ENCODE results near the gene CADM2. TPM values are rescaled to one million over a fixed set of nuclear protein-coding genes. Genes with fewer than 3 reads are reported as not detected.

Gene CADM2
- total RNA-seq, 4 donors from 2014 or later: 1.7 to 34.7 (median 7.9) TPM

DNA sequence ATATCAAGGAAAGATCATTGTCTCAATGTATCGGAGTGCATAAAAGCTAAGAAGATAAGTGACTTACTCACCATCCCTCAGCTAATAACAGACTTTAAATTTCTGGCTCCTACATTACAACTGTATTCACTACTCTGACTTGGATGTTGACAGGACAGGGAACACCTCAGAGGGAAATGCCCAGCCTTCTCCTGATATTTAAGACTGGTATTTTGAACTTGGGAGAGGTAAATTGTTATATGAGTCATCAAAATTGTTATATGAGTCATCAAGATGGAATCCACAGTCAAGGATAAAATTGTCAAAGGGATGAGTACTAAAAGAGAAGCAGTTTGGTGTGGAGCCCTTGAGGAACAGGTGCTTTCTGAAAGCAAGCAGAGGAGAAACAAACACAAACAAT is 1070.8 kb downstream of the CADM2 start:
- ATAC-seq (ENCODE audit: low FRiP score) (peak; percentile 57), DNase-seq (ENCODE audit: low spot score) (no peak)
- TF ChIP-seq CTCF (IDR thresholded peaks at IDR 0.05): no peak

- DNase-seq (ENCODE audit: low spot score) (no peak), ATAC-seq (ENCODE audit: low FRiP score) (no peak)
- no peak for TF ChIP-seq CTCF (IDR thresholded peaks at IDR 0.05)
Observed at GRCh38 chr3:86037916-86038315, 1079.1 kb downstream of the CADM2 start.

GRCh38 chr3:86046436-86047136 is 1087.8 kb downstream of the CADM2 start:
- no peak for ATAC-seq (ENCODE audit: low FRiP score)
- DNase-seq (ENCODE audit: low spot score): no peak
- TF ChIP-seq CTCF (IDR thresholded peaks at IDR 0.05): no peak

DNA sequence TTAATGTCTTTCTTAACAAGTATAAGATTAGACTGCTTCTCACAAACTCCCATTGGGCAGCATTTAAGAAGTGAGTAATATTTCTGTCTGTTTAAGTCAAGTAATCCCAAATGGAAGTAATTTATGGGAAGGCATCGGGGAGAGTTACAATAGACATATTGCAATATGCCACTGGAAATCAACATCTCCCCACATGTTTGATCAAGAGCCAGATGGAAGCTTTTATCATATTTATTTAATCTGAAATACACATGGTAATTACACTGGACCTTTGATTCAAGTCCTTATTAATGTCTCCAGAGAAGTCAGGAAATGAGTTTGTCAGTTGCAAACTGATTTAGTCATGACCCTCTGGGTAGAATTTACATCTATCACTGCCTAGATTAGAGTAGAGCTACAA is 1088.4 kb downstream of the CADM2 start:
- no peak for ATAC-seq (ENCODE audit: low FRiP score)
- TF ChIP-seq CTCF (IDR thresholded peaks at IDR 0.05): no peak
- no peak for DNase-seq (ENCODE audit: low spot score)

- DNase-seq (ENCODE audit: low spot score) (no peak), ATAC-seq (ENCODE audit: low FRiP score) (no peak)
- no peak for TF ChIP-seq CTCF (IDR thresholded peaks at IDR 0.05)
Observed at GRCh38 chr3:86051058-86051457, 1092.3 kb downstream of the CADM2 start.

- no peak for TF ChIP-seq CTCF (IDR thresholded peaks at IDR 0.05)
- no peak for ATAC-seq (ENCODE audit: low FRiP score)
- no peak for DNase-seq (ENCODE audit: low spot score)
Observed at GRCh38 chr3:86056032-86056431, 1097.2 kb downstream of the CADM2 start.

DNA sequence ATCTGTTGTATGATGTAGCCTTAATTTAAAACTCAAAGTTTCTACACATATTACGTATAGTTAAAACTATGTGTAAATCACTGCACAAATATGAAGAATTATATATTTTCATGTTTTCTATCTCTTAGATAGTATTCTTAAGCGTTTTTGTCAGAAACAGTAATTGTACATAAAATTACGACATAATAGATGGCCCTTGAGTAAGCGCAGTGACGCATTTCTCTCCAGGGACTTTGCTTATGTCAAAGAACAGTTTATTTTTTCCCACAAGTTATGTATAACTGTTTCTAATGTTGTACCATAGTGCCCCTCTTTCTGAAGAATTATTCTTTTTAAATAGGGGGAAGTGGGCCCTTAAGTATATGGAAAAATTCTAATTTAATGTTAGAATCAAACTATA is 1098.2 kb downstream of the CADM2 start:
- ATAC-seq (ENCODE audit: low FRiP score): no peak
- no peak for TF ChIP-seq CTCF (IDR thresholded peaks at IDR 0.05)
- DNase-seq (ENCODE audit: low spot score): no peak

All from omental fat pad (tissue), 4 donors.